Amygdala (tissue), 56 donors: ENCODE data around the gene KCNE4.

Experiments
- DNase-seq, 56 donors: peaks; one replicate each; lab custom pipeline; 2025; lab: John Stamatoyannopoulos, UW

KCNE4 gene

GRCh38 chr2:223104336-223105132 lies 52.5 kb downstream of the KCNE4 start:
- no peak for DNase-seq
